UCSD-AML1 (cell line): ENCODE measurements around the gene MBD3.

Experiments
- DNase-seq: peaks from one replicate; lab custom pipeline; 2025; ENCODE audit not compliant: unreplicated experiment; lab: John Stamatoyannopoulos, UW

Gene MBD3

GRCh38 chr19:1574354-1575136 is 18.1 kb downstream of the MBD3 start:
- DNase-seq: no peak

GRCh38 chr19:1572795-1573194 is 19.9 kb downstream of the MBD3 start:
- DNase-seq: no peak

GRCh38 chr19:1571358-1571757 is 21.3 kb downstream of the MBD3 start:
- no peak for DNase-seq

- DNase-seq: no peak
Observed at GRCh38 chr19:1570836-1571235, 21.8 kb downstream of the MBD3 start.

GRCh38 chr19:1569997-1570396 is 22.7 kb downstream of the MBD3 start:
- DNase-seq: no peak

- peak; percentile 81 for DNase-seq
Observed at GRCh38 chr19:1568320-1569019, 24.2 kb downstream of the MBD3 start, which contains the start of gene MEX3D. TSS of gene MEX3D (minus strand) at chr19:1568325. CDS start at chr19:1568058, 267 bp downstream.

- no peak for DNase-seq
Observed at GRCh38 chr19:1567848-1568227, 24.8 kb downstream of the MBD3 start.

GRCh38 chr19:1567116-1567847 is 25.4 kb downstream of the MBD3 start:
- DNase-seq: no peak

GRCh38 chr19:1566392-1567115 is 26.1 kb downstream of the MBD3 start:
- no peak for DNase-seq

- no peak for DNase-seq
Observed at GRCh38 chr19:1563251-1563650, 29.4 kb downstream of the MBD3 start.

- DNase-seq: no peak
Observed at GRCh38 chr19:1561236-1561842, 31.3 kb downstream of the MBD3 start.

- no peak for DNase-seq
Observed at GRCh38 chr19:1560286-1560882, 32.3 kb downstream of the MBD3 start.

GRCh38 chr19:1558552-1558951 is 34.1 kb downstream of the MBD3 start:
- DNase-seq: no peak

- no peak for DNase-seq
Observed at GRCh38 chr19:1556390-1557070, 36.1 kb downstream of the MBD3 start.

GRCh38 chr19:1555487-1556389 is 36.9 kb downstream of the MBD3 start:
- DNase-seq: no peak

- no peak for DNase-seq
Observed at GRCh38 chr19:1554968-1555367, 37.7 kb downstream of the MBD3 start.

- DNase-seq: no peak
Observed at GRCh38 chr19:1553415-1553814, 39.2 kb downstream of the MBD3 start.
